ENCODE data around the gene SLC23A1.

SLC23A1 gene

GRCh38 chr5:139344177-139344576 lies 38.9 kb downstream of the SLC23A1 start:
- DNase-seq (no peak), ATAC-seq (no peak)
- H3K27me3 Mint-ChIP-seq, result peaks cover 3% of the 10 kb centered on the region
- peaks cover 13% of the 10 kb centered on the region for H3K36me3 Mint-ChIP-seq (ENCODE audit: low read depth)
- H3K4me3 Mint-ChIP-seq, result peak overlapping the region; percentile 94
- no peaks in the 10 kb centered on the region for H3K9me3 Mint-ChIP-seq
- peak overlapping the region; percentile 26 for H3K27ac Mint-ChIP-seq
- peaks cover 61% of the 10 kb centered on the region for H3K4me1 Mint-ChIP-seq

DNA sequence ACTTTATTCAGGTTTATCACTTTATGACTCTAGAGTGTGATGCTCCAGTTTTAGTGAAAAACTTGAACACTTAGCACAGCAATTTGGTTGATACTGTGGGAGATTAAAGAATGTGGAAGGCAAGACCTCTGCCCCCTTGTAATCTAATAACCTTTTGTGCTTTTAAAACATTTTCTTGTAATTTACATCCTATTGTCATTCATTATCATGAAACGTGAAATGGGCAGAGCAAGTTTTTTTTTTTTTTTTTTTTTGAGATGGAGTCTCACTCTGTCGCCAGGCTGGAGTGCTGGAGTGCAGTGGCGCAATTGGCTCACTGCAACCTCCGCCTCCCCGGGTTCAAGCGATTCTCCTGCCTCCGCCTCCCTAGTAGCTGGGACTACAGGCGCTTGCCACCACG lies 39.6 kb downstream of the SLC23A1 start:
- Mint-ChIP-seq H3K4me3 (peak overlapping the region; percentile 94), H3K36me3 (ENCODE audit: low read depth) (peaks cover 13% of the 10 kb centered on the region), H3K27me3 (peaks cover 3% of the 10 kb centered on the region), H3K4me1 (peaks cover 56% of the 10 kb centered on the region), H3K9me3 (no peaks in the 10 kb centered on the region), H3K27ac (peak overlapping the region; percentile 96)
- ATAC-seq (no peak), DNase-seq (no peak)

GRCh38 chr5:139342423-139342723 lies 40.7 kb downstream of the SLC23A1 start:
- Mint-ChIP-seq H3K4me3 (peak overlapping the region; percentile 94), H3K4me1 (peaks cover 52% of the 10 kb centered on the region), H3K36me3 (ENCODE audit: low read depth) (peaks cover 12% of the 10 kb centered on the region), H3K27me3 (peaks cover 3% of the 10 kb centered on the region), H3K9me3 (no peaks in the 10 kb centered on the region), H3K27ac (peak overlapping the region; percentile 96)
- peak; percentile 73 for ATAC-seq
- DNase-seq, result no peak

- peaks cover 49% of the 10 kb centered on the region for H3K4me1 Mint-ChIP-seq
- ATAC-seq, result peak; percentile 90
These were observed 41.2 kb downstream of the SLC23A1 start, which contains the start of gene PAIP2 for GRCh38 chr5:139341689-139342422. Gene PAIP2 (plus strand): TSS chr5:139341854. CDS start chr5:139363785, 21,931 bp downstream.

DNA sequence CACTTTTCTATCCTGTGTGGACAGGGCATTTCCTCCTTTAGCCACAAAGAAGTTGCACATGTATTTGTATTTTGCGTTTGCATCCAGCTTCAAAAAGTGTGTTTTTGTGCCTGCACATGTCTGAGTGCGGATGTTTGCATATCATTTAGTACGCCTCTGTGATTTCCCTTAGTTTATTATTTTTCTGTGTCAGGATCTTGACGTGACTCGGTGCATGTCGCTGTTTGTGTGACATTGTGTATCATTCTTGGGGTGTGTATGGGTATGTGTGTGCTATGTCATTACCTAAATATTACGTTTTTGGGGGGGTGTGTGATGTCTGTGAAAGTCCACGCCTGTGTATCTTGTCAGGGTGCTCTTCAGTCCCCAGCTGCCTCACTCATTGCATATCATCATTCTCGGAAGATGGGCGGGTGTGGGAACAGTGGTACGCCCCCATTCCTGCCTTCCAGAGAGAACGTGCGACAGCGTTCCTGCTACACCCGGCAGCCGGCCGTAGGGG lies 41.9 kb downstream of the SLC23A1 start:
- H3K4me1 Mint-ChIP-seq, result peaks cover 49% of the 10 kb centered on the region
- ATAC-seq, result no peak
- peaks cover 7% of the 10 kb centered on the region for H3K36me3 Mint-ChIP-seq (ENCODE audit: low read depth)
- H3K27me3 Mint-ChIP-seq, result peaks cover 3% of the 10 kb centered on the region
- H3K27ac Mint-ChIP-seq, result peak overlapping the region; percentile 96
- H3K9me3 Mint-ChIP-seq, result no peaks in the 10 kb centered on the region
- DNase-seq, result no peak
- H3K4me3 Mint-ChIP-seq, result peak overlapping the region; percentile 94

More at GRCh38 chr5:139341689-139342422, 41.2 kb downstream of the SLC23A1 start, which contains the start of gene PAIP2:
- H3K27me3 Mint-ChIP-seq, result peaks cover 3% of the 10 kb centered on the region
- peaks cover 9% of the 10 kb centered on the region for H3K36me3 Mint-ChIP-seq (ENCODE audit: low read depth)
- DNase-seq, result peak; percentile 98
- H3K27ac Mint-ChIP-seq, result peak within 1 kb of the TSS; percentile 96
- H3K9me3 Mint-ChIP-seq, result no peaks in the 10 kb centered on the region
- H3K4me3 Mint-ChIP-seq, result peak within 1 kb of the TSS; percentile 94

GRCh38 chr5:139340051-139340450 lies 43.0 kb downstream of the SLC23A1 start:
- H3K36me3 Mint-ChIP-seq (ENCODE audit: low read depth), result peaks cover 3% of the 10 kb centered on the region

DNA sequence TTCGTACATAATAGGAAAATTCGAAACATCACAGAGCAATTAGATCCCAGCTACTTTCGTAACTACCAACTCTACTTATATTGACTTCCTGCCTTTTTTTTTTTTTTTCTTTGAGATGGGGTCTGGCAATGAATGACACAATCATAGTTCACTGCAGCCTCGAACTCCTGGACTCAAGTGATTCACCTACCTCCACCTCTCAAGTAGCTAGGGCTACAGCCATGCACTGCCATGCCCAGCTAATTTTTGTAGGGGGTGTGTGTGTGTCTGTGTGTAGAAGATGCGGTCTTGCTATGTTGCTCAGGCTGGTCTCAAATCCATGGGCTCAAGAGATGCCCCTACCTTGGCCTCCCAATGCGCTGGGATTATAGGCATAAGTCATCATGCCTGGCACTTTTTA lies 47.3 kb downstream of the SLC23A1 start:
- Mint-ChIP-seq H3K4me3 (no peak overlapping the region), H3K36me3 (ENCODE audit: low read depth) (peaks cover 19% of the 10 kb centered on the region), H3K27me3 (no peaks in the 10 kb centered on the region), H3K4me1 (peaks cover 21% of the 10 kb centered on the region), H3K9me3 (no peaks in the 10 kb centered on the region), H3K27ac (no peak overlapping the region)
- ATAC-seq (peak; percentile 37), DNase-seq (no peak)

More at GRCh38 chr5:139340051-139340450, 43.0 kb downstream of the SLC23A1 start:
- DNase-seq, result no peak
- ATAC-seq, result no peak
- Mint-ChIP-seq H3K27me3 (peaks cover 3% of the 10 kb centered on the region), H3K9me3 (no peaks in the 10 kb centered on the region), H3K27ac (no peak overlapping the region), H3K4me3 (no peak overlapping the region), H3K4me1 (peaks cover 53% of the 10 kb centered on the region)

All from activated naive CD8-positive, alpha-beta T cell treated with anti-CD3 and anti-CD28 coated beads, Interleukin-2, amount 50 U/mL, for 24 hours (primary cell).